NCI-H2107 treated with DMSO at 0.1 percent for 48 hours (cell line): ENCODE results near the gene CSPG5.

Source experiments
- DNase-seq: peaks from one replicate; lab custom pipeline; 2025; ENCODE audit not compliant: unreplicated experiment; lab: John Stamatoyannopoulos, UW

Gene CSPG5

GRCh38 chr3:47541583-47542108 lies 37.0 kb downstream of the CSPG5 start:
- no peak for DNase-seq

GRCh38 chr3:47540281-47540680 lies 38.4 kb downstream of the CSPG5 start:
- no peak for DNase-seq

GRCh38 chr3:47536967-47537366 lies 41.7 kb downstream of the CSPG5 start:
- no peak for DNase-seq

- no peak for DNase-seq
Observed at GRCh38 chr3:47536221-47536891, 42.3 kb downstream of the CSPG5 start.

- no peak for DNase-seq
Observed at GRCh38 chr3:47533996-47534454, 44.6 kb downstream of the CSPG5 start.

GRCh38 chr3:47533481-47533880 lies 45.2 kb downstream of the CSPG5 start:
- no peak for DNase-seq

GRCh38 chr3:47527952-47528725 lies 50.5 kb downstream of the CSPG5 start:
- no peak for DNase-seq

GRCh38 chr3:47525617-47526016 lies 53.0 kb downstream of the CSPG5 start:
- DNase-seq = no peak

- DNase-seq = no peak
Observed at GRCh38 chr3:47523310-47524073, 55.2 kb downstream of the CSPG5 start.

GRCh38 chr3:47522082-47522987 lies 56.3 kb downstream of the CSPG5 start:
- DNase-seq = peak; percentile 88

- no peak for DNase-seq
Observed at GRCh38 chr3:47520756-47521155, 57.9 kb downstream of the CSPG5 start.

- no peak for DNase-seq
Observed at GRCh38 chr3:47517937-47518336, 60.7 kb downstream of the CSPG5 start.

- DNase-seq = no peak
Observed at GRCh38 chr3:47515864-47516319, 62.8 kb downstream of the CSPG5 start.

- no peak for DNase-seq
Observed at GRCh38 chr3:47515100-47515499, 63.6 kb downstream of the CSPG5 start.

- peak; percentile 78 for DNase-seq
Observed at GRCh38 chr3:47513125-47513929, 65.3 kb downstream of the CSPG5 start, which contains the start of gene ELP6. TSS of gene ELP6 (minus strand) at chr3:47513712. CDS start at chr3:47513590, 122 bp downstream.

GRCh38 chr3:47512416-47513124 lies 66.1 kb downstream of the CSPG5 start:
- no peak for DNase-seq
